Neural cell (in vitro differentiated cells): ENCODE data around the gene PPP2R5B.

Experiments
- RAD21 ChIP-seq: fragments of 450-650 bp; conservative IDR thresholded peaks from 2 replicates; pipeline ENCODE4 v1.6.1; 2014; ENCODE audit warnings: antibody characterized with exemption, mild to moderate bottlenecking, moderate library complexity
- TF ChIP-seq, protein P1 (sequence below): fragments of 450-650 bp; IDR thresholded peaks from 2 replicates; pipeline ENCODE4 v1.5.1; 2014; ENCODE audit warnings: antibody characterized with exemption, mild to moderate bottlenecking, moderate library complexity; ENCODE audit not compliant: poor library complexity, severe bottlenecking

DNA sequence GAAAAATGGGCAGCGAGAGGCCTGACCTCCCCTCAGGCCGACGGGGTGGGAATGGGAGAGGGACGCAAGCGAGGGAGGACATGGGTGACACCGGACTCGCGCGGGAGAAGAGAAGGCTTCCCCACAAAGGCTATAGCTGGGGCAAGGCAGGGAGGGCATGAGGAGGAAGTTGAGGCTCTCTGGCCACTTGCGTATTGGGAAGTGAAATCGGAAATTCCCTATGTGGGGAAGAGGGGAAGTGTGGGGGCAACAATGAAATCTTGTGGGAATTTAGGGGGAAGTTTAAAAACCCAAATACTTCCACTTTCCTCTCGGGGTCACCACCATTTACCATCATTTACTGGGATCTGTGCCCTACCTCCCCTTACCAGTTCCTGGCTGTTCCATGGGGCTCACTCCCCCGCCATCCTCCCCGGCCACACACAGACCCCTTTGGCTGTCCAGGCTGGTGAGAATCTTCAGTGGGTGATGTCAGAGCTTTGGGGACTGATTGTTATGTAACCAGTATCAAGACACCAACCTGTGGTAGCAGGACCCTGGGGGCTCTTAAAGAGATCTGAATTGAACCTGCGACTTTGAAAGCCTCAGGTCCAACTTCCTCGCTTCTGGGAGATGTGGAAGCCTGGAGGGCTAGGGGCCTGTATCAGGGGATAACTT is 45.1 kb upstream of the PPP2R5B start:
- no peak for TF ChIP-seq RAD21
- TF ChIP-seq, protein P1, sequence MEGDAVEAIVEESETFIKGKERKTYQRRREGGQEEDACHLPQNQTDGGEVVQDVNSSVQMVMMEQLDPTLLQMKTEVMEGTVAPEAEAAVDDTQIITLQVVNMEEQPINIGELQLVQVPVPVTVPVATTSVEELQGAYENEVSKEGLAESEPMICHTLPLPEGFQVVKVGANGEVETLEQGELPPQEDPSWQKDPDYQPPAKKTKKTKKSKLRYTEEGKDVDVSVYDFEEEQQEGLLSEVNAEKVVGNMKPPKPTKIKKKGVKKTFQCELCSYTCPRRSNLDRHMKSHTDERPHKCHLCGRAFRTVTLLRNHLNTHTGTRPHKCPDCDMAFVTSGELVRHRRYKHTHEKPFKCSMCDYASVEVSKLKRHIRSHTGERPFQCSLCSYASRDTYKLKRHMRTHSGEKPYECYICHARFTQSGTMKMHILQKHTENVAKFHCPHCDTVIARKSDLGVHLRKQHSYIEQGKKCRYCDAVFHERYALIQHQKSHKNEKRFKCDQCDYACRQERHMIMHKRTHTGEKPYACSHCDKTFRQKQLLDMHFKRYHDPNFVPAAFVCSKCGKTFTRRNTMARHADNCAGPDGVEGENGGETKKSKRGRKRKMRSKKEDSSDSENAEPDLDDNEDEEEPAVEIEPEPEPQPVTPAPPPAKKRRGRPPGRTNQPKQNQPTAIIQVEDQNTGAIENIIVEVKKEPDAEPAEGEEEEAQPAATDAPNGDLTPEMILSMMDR: no peak
